ACC112 (cell line): Measurements from ENCODE around the gene MAPK1.
"Not testable (repeated sequence)": the region's sequence is repeated elsewhere in the genome, so short reads cannot be mapped to it uniquely, and the experiment has no call there.

ENCODE experiments used
- H2AFZ ChIP-seq: fragments of 200-600 bp; sonication (generic); one replicate; pipeline ENCODE4 v1.6.0; 2017; ENCODE audit warnings: antibody characterized with exemption, low read length; ENCODE audit not compliant: unreplicated experiment
- H3K27ac ChIP-seq: fragments of 200-600 bp; sonication (generic); 2 replicates; pipeline ENCODE4 v1.5.1; 2014; ENCODE audit warnings: low read depth, mild to moderate bottlenecking, antibody characterized with exemption, low read length, moderate library complexity
- H3K27me3 ChIP-seq: fragments of 200-600 bp; sonication (generic); 2 replicates; pipeline ENCODE4 v1.6.1; 2014; ENCODE audit warnings: mild to moderate bottlenecking, antibody characterized with exemption, low read length, moderate library complexity, mixed read lengths; ENCODE audit not compliant: insufficient read depth
- H3K36me3 ChIP-seq: fragments of 200-600 bp; sonication (generic); 2 replicates; pipeline ENCODE4 v1.6.1; 2016; ENCODE audit warnings: mild to moderate bottlenecking, antibody characterized with exemption, low read length, moderate library complexity, mixed read lengths; ENCODE audit not compliant: insufficient read depth
- H3K4me1 ChIP-seq: fragments of 200-600 bp; sonication (generic); one replicate; pipeline ENCODE4 v1.6.1; 2016; ENCODE audit warnings: low read length, mixed read lengths; ENCODE audit not compliant: insufficient read depth, unreplicated experiment, control insufficient read depth
- H3K4me3 ChIP-seq: fragments of 200-600 bp; sonication (generic); 2 replicates; pipeline ENCODE4 v1.5.1; 2014; ENCODE audit warnings: mild to moderate bottlenecking, low read depth, low read length
- H3K79me2 ChIP-seq: fragments of 200-600 bp; sonication (generic); one replicate; pipeline ENCODE4 v1.6.0; 2016; ENCODE audit warnings: low read length; ENCODE audit not compliant: control insufficient read depth, unreplicated experiment, insufficient read depth

MAPK1 gene

GRCh38 chr22:21801304-21801644 lies 66.2 kb downstream of the MAPK1 start:
- not testable (repeated sequence) for H3K79me2 ChIP-seq, H3K4me3 ChIP-seq, H3K27me3 ChIP-seq, H2AFZ ChIP-seq, H3K4me1 ChIP-seq, H3K27ac ChIP-seq
- 0 out of 2 replicates have a peak, but pooled peaks cover 18% of the 10 kb centered on the region for H3K36me3 ChIP-seq

DNA sequence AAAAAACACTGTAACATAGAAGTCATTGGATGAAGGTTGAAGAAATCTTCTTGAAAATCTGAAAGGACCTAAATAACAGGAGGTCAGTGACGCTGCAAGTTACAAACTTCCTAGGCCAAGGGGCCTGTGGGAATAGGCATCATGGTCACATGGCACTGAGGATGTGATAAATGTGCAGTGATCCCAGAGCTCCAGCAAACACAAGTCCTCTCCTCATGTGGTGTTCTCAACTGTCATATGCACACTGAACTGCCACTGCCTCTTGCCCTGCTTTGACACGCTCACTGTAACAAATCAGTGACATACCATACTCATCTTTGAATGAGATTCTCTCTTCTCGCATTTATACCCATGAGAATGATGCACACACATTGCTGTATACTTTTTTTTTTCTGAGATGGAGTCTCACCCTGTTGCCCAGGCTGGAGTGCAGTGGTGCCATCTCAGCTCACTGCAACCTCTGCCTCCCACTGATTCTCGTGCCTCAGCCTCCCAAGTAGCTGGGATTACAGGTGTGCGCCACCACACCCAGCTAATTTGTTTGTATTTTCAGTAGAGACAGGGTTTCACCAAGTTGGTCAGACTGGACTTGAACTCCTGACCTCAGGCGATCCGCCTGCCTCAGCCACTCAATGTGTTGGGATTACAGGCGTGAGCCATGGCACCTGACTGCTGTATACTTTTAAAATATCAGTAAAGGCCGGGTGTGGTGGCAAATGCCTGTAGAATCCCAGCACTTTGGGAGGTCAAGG lies 66.7 kb downstream of the MAPK1 start:
- H3K79me2 ChIP-seq: peaks cover 1% of the 10 kb centered on the region
- no peak overlapping the region for H3K4me3 ChIP-seq
- H3K27ac ChIP-seq: no peak overlapping the region
- H3K4me1 ChIP-seq: no peaks in the 10 kb centered on the region
- H3K27me3 ChIP-seq: no peaks in the 10 kb centered on the region
- 0 out of 2 replicates have a peak, but pooled peaks cover 16% of the 10 kb centered on the region for H3K36me3 ChIP-seq
- H2AFZ ChIP-seq: no peak overlapping the region

GRCh38 chr22:21797444-21798221 lies 69.8 kb downstream of the MAPK1 start:
- H3K27ac ChIP-seq: no peak overlapping the region
- 0 out of 2 replicates have a peak, but pooled peaks cover 9% of the 10 kb centered on the region for H3K36me3 ChIP-seq

GRCh38 chr22:21796863-21797262 lies 70.6 kb downstream of the MAPK1 start:
- Histone ChIP-seq H3K36me3 (0 out of 2 replicates have a peak, but pooled peaks cover 8% of the 10 kb centered on the region), H3K4me3 (no peak overlapping the region), H3K27ac (no peak overlapping the region), H2AFZ (no peak overlapping the region), H3K79me2 (no peaks in the 10 kb centered on the region), H3K4me1 (peaks cover 4% of the 10 kb centered on the region), H3K27me3 (no peaks in the 10 kb centered on the region)

More at GRCh38 chr22:21797444-21798221, 69.8 kb downstream of the MAPK1 start:
- H2AFZ ChIP-seq: no peak overlapping the region
- no peaks in the 10 kb centered on the region for H3K79me2 ChIP-seq
- H3K27me3 ChIP-seq: no peaks in the 10 kb centered on the region
- H3K4me1 ChIP-seq: no peaks in the 10 kb centered on the region
- H3K4me3 ChIP-seq: no peak overlapping the region

DNA sequence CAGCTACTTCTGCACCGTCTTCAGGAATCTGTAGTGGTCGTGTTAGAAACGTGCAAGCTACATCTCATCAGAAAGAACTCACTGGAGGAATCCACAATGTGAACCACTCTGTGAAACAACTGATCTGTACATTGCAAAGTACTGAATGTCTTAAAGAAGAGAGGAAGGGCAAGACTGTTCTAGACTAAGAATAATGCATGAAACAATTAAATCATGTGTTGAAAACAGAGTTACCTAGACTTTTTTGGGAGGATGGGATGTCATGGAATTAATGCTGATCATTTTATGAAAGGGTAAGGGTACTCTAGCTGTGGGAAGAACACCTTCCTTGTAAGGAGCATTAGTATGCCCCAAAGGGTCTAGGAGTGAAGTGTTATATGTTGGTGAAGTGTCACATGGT lies 71.2 kb downstream of the MAPK1 start:
- no peaks in the 10 kb centered on the region for H3K27me3 ChIP-seq
- H3K36me3 ChIP-seq: 0 out of 2 replicates have a peak, but pooled peaks cover 4% of the 10 kb centered on the region
- no peaks in the 10 kb centered on the region for H3K79me2 ChIP-seq

GRCh38 chr22:21793716-21794115 lies 73.7 kb downstream of the MAPK1 start:
- H2AFZ ChIP-seq, H3K79me2 ChIP-seq, H3K4me3 ChIP-seq, H3K36me3 ChIP-seq, H3K27ac ChIP-seq, H3K27me3 ChIP-seq: not testable (repeated sequence)
- H3K4me1 ChIP-seq: peaks cover 11% of the 10 kb centered on the region

More for the DNA sequence above, 71.2 kb downstream of the MAPK1 start:
- no peak overlapping the region for H3K27ac ChIP-seq
- H2AFZ ChIP-seq: no peak overlapping the region
- H3K4me1 ChIP-seq: peaks cover 11% of the 10 kb centered on the region
- no peak overlapping the region for H3K4me3 ChIP-seq

DNA sequence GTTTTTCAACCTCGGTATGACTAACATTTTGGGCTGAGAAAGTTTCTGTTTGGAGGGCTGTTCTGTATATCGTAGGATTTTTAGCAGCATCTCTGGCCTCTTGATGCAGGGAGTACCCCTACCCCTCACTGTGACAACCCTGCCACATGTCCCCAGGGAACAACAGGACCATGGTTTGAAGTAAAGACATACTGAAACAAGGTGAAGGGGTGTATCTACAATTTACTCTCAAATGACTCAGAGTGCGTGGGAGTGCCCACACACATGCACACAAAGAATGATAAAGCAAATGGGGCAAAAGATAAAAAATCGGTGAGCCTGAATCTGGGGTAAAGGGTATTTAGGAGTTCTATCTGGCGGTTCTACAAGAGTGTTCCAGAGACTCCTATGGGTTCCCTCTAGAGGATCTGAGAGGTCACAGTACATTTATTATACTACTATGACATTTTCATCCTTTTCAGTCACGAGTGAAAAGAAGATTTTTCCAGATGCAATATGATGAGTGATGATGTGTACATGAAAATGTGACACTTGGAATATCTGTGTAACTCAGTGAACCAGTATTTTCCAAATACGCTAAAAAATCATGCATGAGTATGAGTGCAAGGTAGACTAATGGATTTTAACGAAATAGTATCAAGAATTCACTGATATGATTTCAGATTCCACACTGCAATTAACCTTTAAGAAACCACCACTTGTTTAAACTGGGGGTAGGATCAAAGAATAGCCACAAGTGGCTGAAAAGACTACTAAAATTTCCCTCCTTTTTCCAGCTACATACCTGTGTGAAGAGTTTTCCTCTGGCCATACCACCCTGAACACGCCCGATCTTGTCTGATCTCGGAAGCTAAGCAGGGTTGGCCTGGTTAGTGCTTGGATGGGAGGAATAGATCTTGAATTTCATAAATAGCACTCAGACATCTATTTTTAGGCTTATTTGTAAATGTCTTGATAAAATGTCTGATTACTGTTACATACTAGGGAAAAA lies 75.5 kb downstream of the MAPK1 start:
- Histone ChIP-seq H3K27me3 (no peaks in the 10 kb centered on the region), H2AFZ (no peak overlapping the region), H3K27ac (no peak overlapping the region; the same call in 1 of the 2 replicates), H3K4me3 (no peak overlapping the region), H3K79me2 (no peaks in the 10 kb centered on the region), H3K36me3 (peaks cover 10% of the 10 kb centered on the region; the same call in 1 of the 2 replicates), H3K4me1 (peaks cover 11% of the 10 kb centered on the region)

- not testable (repeated sequence) for H3K27me3 ChIP-seq, H3K79me2 ChIP-seq, H3K4me3 ChIP-seq, H2AFZ ChIP-seq, H3K27ac ChIP-seq
- Histone ChIP-seq H3K36me3 (peaks cover 10% of the 10 kb centered on the region), H3K4me1 (peaks cover 11% of the 10 kb centered on the region)
Measured at GRCh38 chr22:21790849-21791610, 76.4 kb downstream of the MAPK1 start.

GRCh38 chr22:21790359-21790758 lies 77.1 kb downstream of the MAPK1 start:
- no peaks in the 10 kb centered on the region for H3K27me3 ChIP-seq
- H3K36me3 ChIP-seq: peaks cover 10% of the 10 kb centered on the region
- peaks cover 11% of the 10 kb centered on the region for H3K4me1 ChIP-seq
- no peak overlapping the region for H3K27ac ChIP-seq
- no peaks in the 10 kb centered on the region for H3K79me2 ChIP-seq
- no peak overlapping the region for H2AFZ ChIP-seq
- H3K4me3 ChIP-seq: no peak overlapping the region
